CD4-positive, alpha-beta T cell treated with Interferon alpha-2 for 1 hour (primary cell): ENCODE results near the gene HECTD3.
"Not testable (repeated sequence)": the region's sequence is repeated elsewhere in the genome, so short reads cannot be mapped to it uniquely, and the experiment has no call there.

Experiments used
- DNase-seq, 2 donors: peaks; one replicate each; pipeline ENCODE4 v3.0.0-alpha.2; 2020 to 2022

HECTD3 gene

GRCh38 chr1:44985747-44986359 is 25.3 kb downstream of the HECTD3 start:
- no peak for DNase-seq

GRCh38 chr1:44977372-44977771 is 33.8 kb downstream of the HECTD3 start:
- not testable (repeated sequence) for DNase-seq

- DNase-seq, result no peak
Observed at GRCh38 chr1:44976252-44976651, 34.9 kb downstream of the HECTD3 start.

GRCh38 chr1:44973645-44974044 is 37.5 kb downstream of the HECTD3 start:
- DNase-seq, result no peak

- no peak for DNase-seq
Observed at GRCh38 chr1:44970317-44970716, 40.8 kb downstream of the HECTD3 start.

- no peak for DNase-seq
Observed at GRCh38 chr1:44964396-44964795, 46.7 kb downstream of the HECTD3 start.

- DNase-seq, result no peak
Observed at GRCh38 chr1:44962729-44963128, 48.4 kb downstream of the HECTD3 start.

- DNase-seq, result not testable (repeated sequence)
Observed at GRCh38 chr1:44962022-44962421, 49.1 kb downstream of the HECTD3 start.

GRCh38 chr1:44957566-44957965 is 53.6 kb downstream of the HECTD3 start:
- DNase-seq, result not testable (repeated sequence)

- not testable (repeated sequence) for DNase-seq
Observed at GRCh38 chr1:44956077-44956476, 55.0 kb downstream of the HECTD3 start.
